Fibroblast of the aortic adventitia (primary cell): ENCODE results near the gene CD19. TPM values are rescaled to one million over a fixed set of nuclear protein-coding genes. Genes with fewer than 3 reads are reported as not detected.

Source experiments
- DNase-seq: peaks from one replicate; pipeline ENCODE4 v3.0.0-alpha.2; 2010; ENCODE audit warnings: low read depth
- H3K4me3 ChIP-seq: 2 replicates; pipeline ENCODE4 v1.5.1; 2011; ENCODE audit warnings: low read depth, mild to moderate bottlenecking, control low read depth, low read length, moderate library complexity
- total RNA-seq: library from RNA; depleted of rRNA; stranded (reverse); fragments of >200 nt; gene quantifications from 2 replicates; pipeline ENCODE4 v1.2.3, GENCODE V29; 2012; ENCODE audit warnings: low replicate concordance
- TF ChIP-seq, protein P1 (sequence below): IDR thresholded peaks from 2 replicates; pipeline ENCODE4 v1.5.1; 2011; ENCODE audit warnings: mild to moderate bottlenecking, low read length, control low read depth, inconsistent platforms; ENCODE audit not compliant: insufficient read depth

The CD19 gene
- total RNA-seq, 1 donor, result not detected

- H3K4me3 ChIP-seq, result no peak overlapping the region
- TF ChIP-seq, protein P1, sequence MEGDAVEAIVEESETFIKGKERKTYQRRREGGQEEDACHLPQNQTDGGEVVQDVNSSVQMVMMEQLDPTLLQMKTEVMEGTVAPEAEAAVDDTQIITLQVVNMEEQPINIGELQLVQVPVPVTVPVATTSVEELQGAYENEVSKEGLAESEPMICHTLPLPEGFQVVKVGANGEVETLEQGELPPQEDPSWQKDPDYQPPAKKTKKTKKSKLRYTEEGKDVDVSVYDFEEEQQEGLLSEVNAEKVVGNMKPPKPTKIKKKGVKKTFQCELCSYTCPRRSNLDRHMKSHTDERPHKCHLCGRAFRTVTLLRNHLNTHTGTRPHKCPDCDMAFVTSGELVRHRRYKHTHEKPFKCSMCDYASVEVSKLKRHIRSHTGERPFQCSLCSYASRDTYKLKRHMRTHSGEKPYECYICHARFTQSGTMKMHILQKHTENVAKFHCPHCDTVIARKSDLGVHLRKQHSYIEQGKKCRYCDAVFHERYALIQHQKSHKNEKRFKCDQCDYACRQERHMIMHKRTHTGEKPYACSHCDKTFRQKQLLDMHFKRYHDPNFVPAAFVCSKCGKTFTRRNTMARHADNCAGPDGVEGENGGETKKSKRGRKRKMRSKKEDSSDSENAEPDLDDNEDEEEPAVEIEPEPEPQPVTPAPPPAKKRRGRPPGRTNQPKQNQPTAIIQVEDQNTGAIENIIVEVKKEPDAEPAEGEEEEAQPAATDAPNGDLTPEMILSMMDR, result no peak
- no peak for DNase-seq
Measured at GRCh38 chr16:28927815-28928214, 4.0 kb upstream of the CD19 start.

GRCh38 chr16:28930203-28930602 is 1.6 kb upstream of the CD19 start:
- TF ChIP-seq, protein P1, result no peak
- DNase-seq, result no peak
- H3K4me3 ChIP-seq, result no peak overlapping the region

GRCh38 chr16:28930652-28931051 is 1.1 kb upstream of the CD19 start:
- no peak for DNase-seq
- H3K4me3 ChIP-seq, result no peak overlapping the region
- TF ChIP-seq, protein P1, result no peak

GRCh38 chr16:28932339-28933141 is 769 bp downstream of the CD19 start:
- DNase-seq, result no peak

DNA sequence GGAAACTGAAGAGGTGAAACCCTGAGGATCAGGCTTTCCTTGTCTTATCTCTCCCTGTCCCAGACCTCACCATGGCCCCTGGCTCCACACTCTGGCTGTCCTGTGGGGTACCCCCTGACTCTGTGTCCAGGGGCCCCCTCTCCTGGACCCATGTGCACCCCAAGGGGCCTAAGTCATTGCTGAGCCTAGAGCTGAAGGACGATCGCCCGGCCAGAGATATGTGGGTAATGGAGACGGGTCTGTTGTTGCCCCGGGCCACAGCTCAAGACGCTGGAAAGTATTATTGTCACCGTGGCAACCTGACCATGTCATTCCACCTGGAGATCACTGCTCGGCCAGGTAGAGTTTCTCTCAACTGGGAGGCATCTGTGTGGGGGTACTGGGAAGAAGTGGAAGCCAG is 1.4 kb downstream of the CD19 start:
- TF ChIP-seq, protein P1, result no peak
- no peak for DNase-seq
- no peak overlapping the region for H3K4me3 ChIP-seq

More at GRCh38 chr16:28932339-28933141, 769 bp downstream of the CD19 start:
- TF ChIP-seq, protein P1, result no peak
- H3K4me3 ChIP-seq, result no peak overlapping the region

DNA sequence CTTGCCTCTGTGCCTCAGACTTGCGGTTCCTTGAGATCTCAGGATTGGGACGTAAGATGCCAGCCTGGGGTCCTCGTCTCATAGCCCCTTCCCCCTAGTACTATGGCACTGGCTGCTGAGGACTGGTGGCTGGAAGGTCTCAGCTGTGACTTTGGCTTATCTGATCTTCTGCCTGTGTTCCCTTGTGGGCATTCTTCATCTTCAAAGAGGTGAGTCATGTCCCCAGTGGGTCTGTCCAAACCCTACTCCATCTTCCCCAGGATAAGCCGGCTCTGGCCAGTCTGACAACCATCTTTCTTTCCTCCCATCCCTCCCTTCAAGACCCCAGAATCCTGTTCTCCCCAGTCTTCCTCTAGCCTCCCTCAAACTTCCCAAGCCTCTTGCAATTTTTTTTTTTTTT is 3.6 kb downstream of the CD19 start:
- TF ChIP-seq, protein P1, result no peak
- no peak overlapping the region for H3K4me3 ChIP-seq
- DNase-seq, result no peak
